BJ (cell line): ENCODE measurements around the gene CHRDL1. TPM values are rescaled to one million over a fixed set of nuclear protein-coding genes. Genes with fewer than 3 reads are reported as not detected.

ENCODE experiments used
- CTCF ChIA-PET: fragments of 350-600 bp; formaldehyde crosslinking; extraction: SDS; loops from one replicate; lab custom pipeline; 2021; ENCODE audit warnings: antibody characterized with exemption, inconsistent platforms; lab: Yijun Ruan, JAX
- POLR2A ChIA-PET: fragments of 300-600 bp; sonication (Branson Sonifier 250); formaldehyde crosslinking; extraction: SDS; loops from one replicate; lab custom pipeline; 2021; ENCODE audit warnings: antibody characterized with exemption; lab: Charles Lee
- DNase-seq: peaks from one replicate; pipeline ENCODE4 v3.0.0-alpha.2; 2011; ENCODE audit warnings: low read depth
- H3K27me3 ChIP-seq: 2 replicates; pipeline ENCODE4 v1.6.0; 2011; ENCODE audit warnings: low read length; ENCODE audit not compliant: control insufficient read depth, insufficient read depth
- H3K36me3 ChIP-seq: 2 replicates; pipeline ENCODE4 v1.5.1; 2011; ENCODE audit warnings: low read length; ENCODE audit not compliant: control insufficient read depth, insufficient read depth
- H3K4me3 ChIP-seq: 2 replicates; pipeline ENCODE4 v1.5.1; 2011; ENCODE audit warnings: low read depth, mild to moderate bottlenecking, control low read depth, low read length
- polyA plus RNA-seq: library from polyadenylated mRNA; depleted of rRNA; stranded (reverse); fragments of >200 nt; gene quantifications from 2 replicates; pipeline ENCODE4 v1.2.3, GENCODE V29; 2011
- TF ChIP-seq, protein P1 (sequence below): IDR thresholded peaks from 2 replicates; pipeline ENCODE4 v1.5.1; 2011; ENCODE audit warnings: low read depth, mild to moderate bottlenecking, control low read depth, inconsistent platforms, low read length, moderate library complexity; ENCODE audit not compliant: insufficient read depth

The CHRDL1 gene
- polyA plus RNA-seq, 1 experiment = 4.3 TPM

GRCh38 chrX:110794601-110795000 lies 1.0 kb downstream of the CHRDL1 start:
- DNase-seq = no peak
- Histone ChIP-seq H3K36me3 (no peaks in the 10 kb centered on the region), H3K4me3 (no peak overlapping the region), H3K27me3 (no peaks in the 10 kb centered on the region)
- ChIA-PET POLR2A (no interaction called here), CTCF (no interaction called here)
- TF ChIP-seq, protein P1, sequence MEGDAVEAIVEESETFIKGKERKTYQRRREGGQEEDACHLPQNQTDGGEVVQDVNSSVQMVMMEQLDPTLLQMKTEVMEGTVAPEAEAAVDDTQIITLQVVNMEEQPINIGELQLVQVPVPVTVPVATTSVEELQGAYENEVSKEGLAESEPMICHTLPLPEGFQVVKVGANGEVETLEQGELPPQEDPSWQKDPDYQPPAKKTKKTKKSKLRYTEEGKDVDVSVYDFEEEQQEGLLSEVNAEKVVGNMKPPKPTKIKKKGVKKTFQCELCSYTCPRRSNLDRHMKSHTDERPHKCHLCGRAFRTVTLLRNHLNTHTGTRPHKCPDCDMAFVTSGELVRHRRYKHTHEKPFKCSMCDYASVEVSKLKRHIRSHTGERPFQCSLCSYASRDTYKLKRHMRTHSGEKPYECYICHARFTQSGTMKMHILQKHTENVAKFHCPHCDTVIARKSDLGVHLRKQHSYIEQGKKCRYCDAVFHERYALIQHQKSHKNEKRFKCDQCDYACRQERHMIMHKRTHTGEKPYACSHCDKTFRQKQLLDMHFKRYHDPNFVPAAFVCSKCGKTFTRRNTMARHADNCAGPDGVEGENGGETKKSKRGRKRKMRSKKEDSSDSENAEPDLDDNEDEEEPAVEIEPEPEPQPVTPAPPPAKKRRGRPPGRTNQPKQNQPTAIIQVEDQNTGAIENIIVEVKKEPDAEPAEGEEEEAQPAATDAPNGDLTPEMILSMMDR = no peak

GRCh38 chrX:110791071-110791470 lies 4.5 kb downstream of the CHRDL1 start:
- no peak for DNase-seq
- CTCF ChIA-PET = interaction anchor here (0.6 to 0.7 kb wide), 2 partner anchors 32 to 53 kb away, joined by 3 to 4 read pairs; no protein-coding TSS in a partner anchor
- Histone ChIP-seq H3K36me3 (no peaks in the 10 kb centered on the region), H3K4me3 (no peak overlapping the region), H3K27me3 (no peaks in the 10 kb centered on the region)
- POLR2A ChIA-PET = no interaction called here
- TF ChIP-seq, protein P1 = no peak

DNA sequence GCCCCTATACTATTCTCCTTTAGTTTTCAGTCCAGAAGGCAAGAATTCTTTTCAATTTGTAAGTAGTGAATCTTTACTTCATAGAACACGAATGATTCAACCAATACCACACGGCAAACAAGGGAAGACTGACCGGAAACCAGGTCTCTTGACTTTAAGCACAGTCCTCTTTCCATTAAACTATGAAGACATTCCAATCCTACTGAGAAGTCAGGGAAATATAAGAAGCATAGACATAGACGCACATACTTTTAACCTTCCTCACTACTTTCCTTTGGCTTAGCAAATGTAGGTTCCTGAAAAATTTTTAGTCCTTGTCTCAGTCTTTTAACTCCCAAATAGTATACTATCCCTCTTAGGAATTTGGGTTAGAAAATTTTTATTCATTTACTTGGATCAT lies 9.1 kb downstream of the CHRDL1 start:
- Histone ChIP-seq H3K27me3 (no peaks in the 10 kb centered on the region), H3K4me3 (no peak overlapping the region), H3K36me3 (no peaks in the 10 kb centered on the region)
- ChIA-PET POLR2A (no interaction called here), CTCF (no interaction called here)
- peak; percentile 37 for DNase-seq
- TF ChIP-seq, protein P1 = no peak

DNA sequence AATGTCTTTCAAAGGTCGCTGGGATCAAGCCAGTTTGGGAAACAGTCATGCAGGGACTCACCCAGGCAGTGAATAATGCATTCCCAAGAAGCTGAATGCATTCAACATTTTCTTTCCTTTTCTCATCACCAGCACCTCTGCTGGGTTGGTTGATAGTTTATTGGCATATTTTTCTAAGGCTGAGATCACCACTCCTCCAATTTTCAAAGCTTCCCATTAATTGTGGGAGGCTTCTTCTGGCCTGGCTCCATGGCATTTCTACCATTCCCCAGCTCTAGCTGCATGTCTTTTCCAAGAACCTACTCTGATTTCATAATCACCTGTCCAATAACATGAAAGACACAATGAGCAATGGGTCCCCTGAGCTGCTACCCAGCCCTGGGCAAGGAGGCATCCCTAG lies 35.8 kb downstream of the CHRDL1 start:
- CTCF ChIA-PET = interaction anchor here (1.2 kb wide), 1 partner anchor 87 kb away, joined by 3 read pairs; no protein-coding TSS in a partner anchor
- POLR2A ChIA-PET = no interaction called here
- Histone ChIP-seq H3K27me3 (no peaks in the 10 kb centered on the region), H3K36me3 (no peaks in the 10 kb centered on the region), H3K4me3 (no peak overlapping the region)
- TF ChIP-seq, protein P1 = no peak
- DNase-seq = peak; percentile 80

GRCh38 chrX:110758781-110759422 lies 36.7 kb downstream of the CHRDL1 start:
- TF ChIP-seq, protein P1 = no peak
- H3K27me3 ChIP-seq = no peaks in the 10 kb centered on the region
- no peak for DNase-seq
- ChIA-PET CTCF (interaction anchor here (1.2 to 1.4 kb wide), 2 partner anchors 88 kb away, joined by 3 read pairs; no protein-coding TSS in a partner anchor), POLR2A (no interaction called here)
- H3K4me3 ChIP-seq = no peak overlapping the region
- H3K36me3 ChIP-seq = no peaks in the 10 kb centered on the region
